Dedifferentiated amniotic fluid mesenchymal stem cell (primary cell): ENCODE data around the gene LAMP5.

Experiments
- DNase-seq: peaks from one replicate; pipeline ENCODE4 v3.0.0-alpha.2; 2016; ENCODE audit errors: extremely low spot score

The LAMP5 gene

GRCh38 chr20:9500121-9500520 is 14.3 kb upstream of the LAMP5 start:
- DNase-seq, result no peak

DNA sequence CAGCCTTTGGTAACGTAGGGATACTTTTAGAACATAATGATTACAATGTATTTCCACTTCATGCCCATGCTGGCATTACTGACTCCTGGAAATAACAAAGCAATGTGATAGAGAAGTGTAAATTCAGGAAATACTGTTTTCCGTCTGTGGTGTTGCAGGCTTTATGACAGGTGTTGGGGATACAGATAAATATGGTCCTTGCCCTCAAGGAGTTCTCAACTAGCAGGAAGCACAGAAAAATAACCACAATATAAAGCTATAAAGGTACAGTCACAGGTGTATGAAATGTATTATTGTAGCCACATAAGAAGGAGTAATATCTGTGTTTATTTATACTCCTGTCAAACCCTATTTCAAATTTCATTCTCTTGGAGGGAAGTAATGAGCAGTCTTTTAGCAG is 12.9 kb upstream of the LAMP5 start:
- DNase-seq, result no peak

- DNase-seq, result no peak
Measured at GRCh38 chr20:9503526-9504245, 10.7 kb upstream of the LAMP5 start.

GRCh38 chr20:9506280-9506821 is 8.0 kb upstream of the LAMP5 start:
- DNase-seq, result no peak

DNA sequence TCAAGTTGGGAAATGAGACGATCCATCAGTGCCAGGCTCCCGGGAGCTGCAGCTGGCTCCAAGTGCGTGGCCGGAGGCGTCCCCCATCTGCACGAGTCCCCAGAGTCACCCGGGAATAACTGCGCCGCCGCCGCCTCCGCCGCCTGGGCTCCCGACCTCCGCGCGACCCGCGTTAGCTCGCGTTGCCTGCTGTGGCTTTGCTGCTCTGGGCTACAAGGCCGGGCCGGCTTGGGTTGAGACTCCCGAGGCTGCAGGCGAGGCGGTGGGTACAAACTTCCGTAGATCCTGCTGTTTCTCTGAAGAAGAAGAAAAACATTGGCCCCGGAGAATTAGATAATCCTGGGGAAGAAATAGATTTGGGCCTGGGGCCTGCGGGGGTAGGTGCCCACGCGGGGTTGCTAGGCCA is 7.4 kb upstream of the LAMP5 start:
- DNase-seq, result no peak

DNA sequence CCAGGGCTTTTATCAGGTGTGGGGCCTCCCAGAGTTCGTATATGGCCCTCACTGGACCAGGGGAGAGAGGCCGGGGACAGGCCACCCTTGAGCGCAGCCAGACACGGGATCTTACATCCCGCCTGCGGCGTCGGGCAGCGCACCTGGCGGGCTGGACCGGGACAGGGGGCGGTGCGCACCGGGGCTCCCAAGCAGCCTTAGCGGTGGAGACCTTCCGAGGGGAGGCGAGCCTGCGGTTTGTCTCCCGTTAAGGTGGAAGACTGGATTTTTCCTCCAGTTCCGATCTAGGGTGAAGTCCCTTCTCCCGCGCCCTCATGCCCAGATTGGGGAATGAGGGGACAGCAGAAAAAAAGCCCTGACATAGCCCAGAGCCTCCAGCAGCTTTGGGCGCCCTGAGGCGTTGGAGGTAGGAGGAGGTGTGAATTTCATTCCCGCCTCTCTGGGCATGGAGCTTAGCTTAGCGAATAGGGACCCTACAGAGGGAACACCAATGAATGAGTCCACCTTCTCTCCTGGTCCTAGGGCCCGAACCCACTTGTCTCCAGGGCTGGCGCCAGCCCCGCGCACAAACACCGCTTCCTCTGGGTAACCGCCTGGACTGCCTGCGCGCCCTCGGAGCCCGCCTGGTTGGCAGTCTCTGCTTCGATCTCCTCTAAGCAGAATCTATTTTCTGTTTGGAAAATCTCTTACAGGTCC is 6.7 kb upstream of the LAMP5 start:
- no peak for DNase-seq

DNA sequence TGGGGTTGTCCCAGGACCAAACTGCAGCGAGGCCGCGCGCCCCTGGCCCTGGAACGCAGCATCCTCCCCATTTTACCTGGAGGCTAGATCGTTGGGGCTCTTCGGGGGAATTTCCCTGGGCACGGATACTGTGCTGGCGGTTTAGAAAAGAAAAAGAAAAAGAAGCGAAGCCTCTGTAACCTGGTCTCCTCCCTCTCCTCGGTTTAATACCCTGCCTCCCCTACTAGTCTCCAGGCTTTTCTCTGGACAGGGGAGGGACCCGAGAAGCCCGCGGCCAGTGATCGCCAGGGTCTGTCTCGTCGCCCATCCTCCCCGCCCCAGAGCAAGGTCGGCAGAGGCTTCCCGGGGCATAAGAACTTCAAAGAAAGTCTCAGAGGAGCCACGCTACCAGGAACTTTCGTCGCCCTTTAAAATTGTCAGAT is 6.1 kb upstream of the LAMP5 start:
- DNase-seq, result no peak

- DNase-seq, result no peak
Measured at GRCh38 chr20:9508696-9509178, 5.7 kb upstream of the LAMP5 start.

DNA sequence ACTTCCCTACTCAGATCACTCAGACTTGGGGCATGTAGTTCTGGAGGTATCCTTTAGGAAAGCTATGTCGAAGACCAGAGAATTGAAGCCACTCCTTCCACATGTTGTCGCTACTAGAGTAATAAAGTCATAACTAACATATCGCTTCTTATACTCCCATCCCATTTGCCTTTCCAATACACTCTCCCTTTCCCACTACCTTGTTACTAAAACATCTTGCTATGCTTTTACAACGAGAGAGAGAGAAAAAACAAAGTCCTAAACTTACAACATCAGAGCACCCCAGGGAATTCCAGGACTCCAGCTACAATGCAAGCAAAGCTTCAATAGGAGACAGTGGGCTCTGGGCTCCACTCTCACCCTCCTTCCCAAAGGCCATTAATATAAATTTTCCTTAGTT is 5.1 kb upstream of the LAMP5 start:
- DNase-seq, result no peak

- DNase-seq, result no peak
Measured at GRCh38 chr20:9510911-9511310, 3.5 kb upstream of the LAMP5 start.

DNA sequence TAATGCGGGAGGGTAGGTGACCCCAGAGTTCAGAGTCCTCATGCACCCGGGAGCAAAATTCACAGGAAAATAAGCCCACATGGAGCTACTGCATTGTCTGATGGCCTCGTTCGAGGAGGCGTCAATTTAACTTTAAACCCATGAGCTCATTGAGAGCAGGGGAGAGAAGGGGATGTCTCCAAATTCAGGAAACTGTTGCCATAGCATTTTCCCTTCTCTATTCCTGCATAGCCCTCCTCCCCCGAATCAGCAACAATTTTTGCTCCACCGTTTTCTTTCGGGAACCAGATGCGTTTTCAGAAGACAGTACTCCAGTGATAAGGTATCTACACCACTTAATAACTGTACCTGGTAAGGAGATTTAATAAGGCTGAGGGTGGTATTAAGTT is 324 bp upstream of the LAMP5 start:
- DNase-seq, result no peak

DNA sequence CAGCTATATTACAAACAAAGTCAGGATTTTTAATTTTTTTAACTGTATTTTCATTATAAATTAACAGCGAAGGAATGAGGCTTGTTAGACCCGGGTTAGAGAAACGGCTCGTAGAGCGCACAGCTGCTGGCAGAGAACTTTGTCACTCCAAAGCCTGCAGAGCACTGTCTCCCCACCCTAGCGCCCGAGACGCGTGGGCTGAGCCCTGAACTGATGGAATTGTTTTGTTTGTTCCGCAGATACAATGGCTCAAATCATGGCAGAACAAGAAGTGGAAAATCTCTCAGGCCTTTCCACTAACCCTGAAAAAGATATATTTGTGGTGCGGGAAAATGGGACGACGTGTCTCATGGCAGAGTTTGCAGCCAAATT is 810 bp downstream of the LAMP5 start:
- no peak for DNase-seq

- no peak for DNase-seq
Measured at GRCh38 chr20:9515741-9516233, 1.4 kb downstream of the LAMP5 start.

GRCh38 chr20:9516234-9516871 is 2.0 kb downstream of the LAMP5 start:
- no peak for DNase-seq

- no peak for DNase-seq
Measured at GRCh38 chr20:9517297-9518162, 3.1 kb downstream of the LAMP5 start.

GRCh38 chr20:9518576-9519175 is 4.3 kb downstream of the LAMP5 start:
- DNase-seq, result no peak

DNA sequence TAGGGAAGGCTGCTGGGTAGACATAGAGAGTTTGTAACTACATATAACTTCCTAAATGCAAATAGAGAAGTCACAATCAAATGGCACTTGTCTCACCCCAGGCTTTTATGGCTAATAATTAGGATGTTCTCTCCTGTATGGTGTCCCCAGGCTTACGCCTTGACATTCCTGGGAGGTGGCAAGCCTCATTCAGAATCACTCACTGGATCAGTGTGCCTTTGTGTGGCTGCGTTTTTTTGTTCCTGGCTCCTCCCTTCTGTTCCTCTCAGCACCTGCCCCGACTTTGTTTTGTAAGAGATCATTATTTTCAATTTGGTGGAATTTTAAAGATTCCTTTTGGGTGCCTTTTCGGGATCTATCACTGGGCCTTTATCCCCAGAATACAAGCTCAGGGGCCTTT is 5.7 kb downstream of the LAMP5 start:
- DNase-seq, result no peak

DNA sequence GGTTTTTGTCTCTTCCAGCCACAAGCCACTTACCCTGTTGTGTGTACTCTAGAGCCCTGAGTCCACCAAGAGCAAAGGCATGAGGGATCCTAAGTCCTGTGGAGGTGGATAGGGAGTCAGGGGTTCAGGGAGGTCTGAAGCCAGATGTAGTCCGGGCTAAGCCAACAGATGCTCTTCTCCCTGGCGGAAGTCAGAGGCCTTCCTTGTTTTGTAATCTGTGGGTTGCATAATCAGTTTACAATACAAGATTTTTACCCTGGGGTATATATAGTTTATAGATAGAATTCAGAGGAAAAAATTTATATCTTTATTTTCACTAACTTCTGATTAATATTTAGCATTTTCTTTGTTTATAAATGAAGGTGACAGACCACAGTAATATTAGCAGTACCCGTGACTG is 9.2 kb downstream of the LAMP5 start:
- no peak for DNase-seq

GRCh38 chr20:9531581-9531980 is 17.2 kb downstream of the LAMP5 start:
- no peak for DNase-seq

DNA sequence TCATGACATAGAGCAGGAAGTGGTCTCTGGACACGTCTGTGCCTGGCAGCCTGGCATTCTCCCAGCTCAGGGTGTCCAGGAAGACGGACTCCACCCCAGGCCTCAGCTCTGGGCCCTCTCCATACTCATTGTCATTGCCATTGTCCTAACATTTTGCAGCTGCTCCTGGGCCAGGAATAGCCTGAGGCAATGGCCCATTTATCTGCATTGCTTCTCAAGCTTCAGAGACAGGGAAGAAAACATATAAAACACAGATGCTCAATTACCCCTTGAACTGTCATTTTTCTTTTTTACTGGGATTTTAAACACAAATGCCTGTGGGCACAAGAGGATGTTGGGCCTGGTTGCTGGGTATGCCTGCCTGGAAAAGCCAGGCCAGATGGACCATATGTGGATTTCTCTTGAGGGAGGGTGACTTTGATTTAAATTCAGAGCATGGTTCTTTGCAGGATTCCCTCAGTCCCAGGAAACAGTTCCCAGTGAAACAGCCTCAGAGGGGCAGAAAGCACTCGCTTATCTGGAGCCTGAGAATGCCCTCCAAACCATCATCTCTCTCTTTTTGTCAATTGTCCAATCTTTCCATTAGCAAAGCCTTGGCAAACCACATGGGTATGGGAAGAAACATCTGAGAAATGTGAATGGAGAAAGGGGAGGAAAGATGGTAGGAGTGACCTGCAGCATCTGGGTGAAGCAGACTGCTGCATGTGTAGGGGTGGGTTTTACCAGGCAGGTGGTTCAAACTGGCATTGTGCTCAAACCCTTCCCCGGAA is 17.9 kb downstream of the LAMP5 start:
- no peak for DNase-seq
